Panc1 (cell line): ENCODE data around the gene MEGF10.

Experiments used
- CTCF ChIP-seq: fragments of 450-650 bp; IDR thresholded peaks from 2 replicates; pipeline ENCODE4 v1.5.1; 2017; ENCODE audit warnings: mild to moderate bottlenecking
- POLR2AphosphoS5 ChIP-seq: IDR thresholded peaks from 2 replicates; pipeline ENCODE4 v1.6.1; 2012; ENCODE audit warnings: mild to moderate bottlenecking, low read depth, low read length, moderate library complexity
- REST ChIP-seq, 2 experiments: IDR thresholded peaks; 2 replicates each; pipeline ENCODE4 v1.6.1; 2011 to 2012; ENCODE audit warnings: low read depth in 2 of 2, control low read depth in 1 of 2, low read length in 1 of 2, mild to moderate bottlenecking in 1 of 2, moderate library complexity in 1 of 2; ENCODE audit not compliant: insufficient read depth in 1 of 2
- SIN3A ChIP-seq: IDR thresholded peaks from 2 replicates; pipeline ENCODE4 v1.6.1; 2012; ENCODE audit warnings: low read depth, mild to moderate bottlenecking, low read length, moderate library complexity, borderline replicate concordance; ENCODE audit not compliant: insufficient read depth
- TCF7L2 ChIP-seq: IDR thresholded peaks from 2 replicates; pipeline ENCODE4 v1.6.1; 2011; ENCODE audit warnings: mild to moderate bottlenecking, low read depth, low read length, inconsistent platforms

GRCh38 chr5:127297348-127298035, 6.9 kb downstream of the MEGF10 start:
- TF ChIP-seq CTCF = no peak
- TF ChIP-seq POLR2AphosphoS5 = no peak
- no peak for TF ChIP-seq TCF7L2
- no peak for TF ChIP-seq REST (IDR thresholded peaks at IDR 0.05; ENCODE audit: insufficient read depth in 1 of 2, low read depth in 2 of 2, low read length in 1 of 2)
- TF ChIP-seq SIN3A = no peak
